HG03175 (cell line): ENCODE measurements around the gene ALOX12.

Experiments used
- ATAC-seq: cut with Tn5 transposase; IDR thresholded peaks from one replicate; pipeline ENCODE4 v1.9.1; 2021; ENCODE audit warnings: mild to moderate bottlenecking, moderate library complexity; ENCODE audit not compliant: unreplicated experiment

ALOX12 gene

GRCh38 chr17:7021993-7022778 is 26.3 kb downstream of the ALOX12 start:
- peak; percentile 70 for ATAC-seq

- no peak for ATAC-seq
Measured at GRCh38 chr17:7022781-7023571, 27.1 kb downstream of the ALOX12 start, which contains the start of gene BCL6B. TSS of gene BCL6B (plus strand) at chr17:7023050. CDS start at chr17:7023672, 622 bp downstream.

GRCh38 chr17:7023576-7024401 is 27.9 kb downstream of the ALOX12 start:
- no peak for ATAC-seq

GRCh38 chr17:7024402-7024785 is 28.5 kb downstream of the ALOX12 start:
- ATAC-seq: no peak

GRCh38 chr17:7025245-7025644 is 29.4 kb downstream of the ALOX12 start:
- no peak for ATAC-seq

- ATAC-seq: no peak
Measured at GRCh38 chr17:7026471-7027115, 30.7 kb downstream of the ALOX12 start.

GRCh38 chr17:7027335-7027734 is 31.5 kb downstream of the ALOX12 start:
- no peak for ATAC-seq

GRCh38 chr17:7029096-7029495 is 33.2 kb downstream of the ALOX12 start:
- ATAC-seq: no peak

GRCh38 chr17:7029659-7030058 is 33.8 kb downstream of the ALOX12 start:
- no peak for ATAC-seq

GRCh38 chr17:7034955-7035590 is 39.2 kb downstream of the ALOX12 start:
- ATAC-seq: peak; percentile 30

- peak; percentile 86 for ATAC-seq
Measured at GRCh38 chr17:7035591-7036368, 39.9 kb downstream of the ALOX12 start, which contains the start of gene SLC16A13. TSS of gene SLC16A13 (plus strand) at chr17:7036015. CDS start at chr17:7036383, 368 bp downstream.

GRCh38 chr17:7038025-7038862 is 42.4 kb downstream of the ALOX12 start:
- ATAC-seq: no peak

- ATAC-seq: no peak
Measured at GRCh38 chr17:7039832-7040231, 44.0 kb downstream of the ALOX12 start.

- no peak for ATAC-seq
Measured at GRCh38 chr17:7041607-7042500, 46.0 kb downstream of the ALOX12 start.

- no peak for ATAC-seq
Measured at GRCh38 chr17:7042501-7043181, 46.8 kb downstream of the ALOX12 start.

GRCh38 chr17:7043182-7043496 is 47.3 kb downstream of the ALOX12 start:
- no peak for ATAC-seq
